HG03280 (cell line): ENCODE measurements around the gene UGT1A5.

ENCODE experiments used
- ATAC-seq: cut with Tn5 transposase; IDR thresholded peaks from one replicate; pipeline ENCODE4 v1.9.1; 2021; ENCODE audit warnings: mild to moderate bottlenecking, moderate library complexity; ENCODE audit not compliant: unreplicated experiment

The UGT1A5 gene

DNA sequence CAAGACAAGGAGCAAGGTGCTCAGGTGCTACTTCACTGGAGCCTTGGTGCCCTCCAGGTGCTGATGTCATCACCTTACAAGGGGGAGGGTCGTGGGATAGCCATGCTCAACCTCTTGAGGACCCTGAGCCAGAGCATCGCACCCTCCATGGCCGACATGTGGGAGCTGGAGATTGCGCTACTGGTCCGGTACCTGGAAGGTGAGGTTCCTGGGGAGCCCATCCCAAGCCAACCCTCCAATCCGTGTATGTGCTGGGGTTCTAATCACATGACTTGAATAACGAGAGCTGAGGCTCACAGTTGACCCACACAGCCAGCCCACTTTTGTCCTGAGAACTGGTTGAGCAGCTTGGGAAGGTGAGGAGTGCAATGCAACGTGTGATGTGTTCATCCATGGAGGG, 91.3 kb downstream of the UGT1A5 start:
- no peak for ATAC-seq

DNA sequence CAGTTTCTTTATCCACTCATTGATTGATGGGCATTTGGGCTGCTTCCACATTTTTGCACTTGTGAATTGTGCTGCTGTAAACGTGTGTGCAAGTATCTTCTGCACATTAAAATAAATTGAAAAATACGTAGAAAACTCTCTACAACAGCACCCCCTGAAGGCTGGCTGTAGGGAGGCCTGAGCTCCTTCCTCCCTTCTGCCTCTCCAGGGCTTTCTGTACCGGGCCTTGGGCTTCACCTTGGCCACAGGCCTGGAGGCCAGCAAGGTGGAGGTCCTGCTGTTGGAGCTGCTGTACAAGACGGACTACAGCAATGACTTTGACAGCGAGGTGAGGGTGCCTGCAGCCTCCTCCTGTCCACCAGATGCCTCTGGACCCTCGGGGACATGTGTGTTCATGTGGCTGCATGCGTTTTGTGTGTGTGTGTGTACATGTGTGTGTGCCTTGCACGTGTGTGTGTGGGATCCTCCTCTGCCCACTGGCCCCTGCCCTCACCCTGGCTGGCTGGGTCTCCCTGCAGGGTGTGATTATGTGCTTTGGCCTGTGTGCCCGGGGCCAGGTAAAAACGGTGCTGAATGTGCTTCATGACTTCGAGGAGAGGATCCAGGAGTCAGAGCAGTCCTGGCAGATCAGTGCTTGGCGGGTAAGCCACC, 94.6 kb downstream of the UGT1A5 start:
- ATAC-seq: no peak

DNA sequence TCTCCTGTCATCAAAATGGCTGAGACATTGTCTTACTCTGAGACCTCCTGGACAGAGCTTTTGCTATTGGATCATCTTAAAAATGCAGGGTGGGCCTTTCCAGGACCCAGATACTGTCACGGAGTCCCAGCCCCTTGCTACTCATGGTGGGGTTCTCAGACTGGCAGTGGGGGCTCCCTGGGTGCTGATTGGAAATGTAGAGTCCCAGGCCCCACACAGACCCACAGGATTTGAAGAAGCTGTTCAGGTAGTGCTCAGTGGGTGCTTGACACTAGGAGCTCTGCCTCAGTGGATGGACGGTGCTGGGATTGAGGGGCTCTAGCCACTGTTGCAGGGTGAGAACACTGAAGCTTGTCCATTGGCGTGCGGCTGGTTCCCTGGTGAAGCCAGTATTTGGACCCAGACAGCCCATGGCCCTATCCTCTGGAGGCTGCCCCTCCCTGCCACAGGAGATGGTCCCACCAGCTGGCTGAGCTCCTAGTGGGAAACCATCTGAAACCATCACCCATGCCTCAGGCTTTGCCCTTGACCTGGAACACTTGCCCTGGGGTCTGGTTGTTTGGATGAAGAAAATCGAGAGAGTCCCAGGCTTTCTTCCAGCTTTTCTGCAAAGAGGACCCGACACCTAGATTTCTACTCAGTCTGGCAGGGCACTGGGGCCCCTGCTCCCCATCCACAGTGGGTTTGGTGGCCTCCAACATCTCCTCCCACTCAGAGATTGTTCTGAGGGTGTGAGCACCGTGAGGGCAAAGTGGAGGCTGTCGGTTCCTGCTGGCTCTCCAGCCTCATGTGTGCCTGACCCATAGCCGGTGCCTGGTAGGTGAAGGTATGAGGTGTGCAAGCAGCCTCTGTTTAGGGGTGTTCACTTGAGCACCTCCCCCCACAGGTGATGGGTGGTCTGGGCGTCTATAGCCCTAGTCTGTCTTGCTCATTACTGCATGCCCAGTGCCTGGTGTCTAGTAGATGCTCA, 95.5 kb downstream of the UGT1A5 start:
- ATAC-seq: no peak

DNA sequence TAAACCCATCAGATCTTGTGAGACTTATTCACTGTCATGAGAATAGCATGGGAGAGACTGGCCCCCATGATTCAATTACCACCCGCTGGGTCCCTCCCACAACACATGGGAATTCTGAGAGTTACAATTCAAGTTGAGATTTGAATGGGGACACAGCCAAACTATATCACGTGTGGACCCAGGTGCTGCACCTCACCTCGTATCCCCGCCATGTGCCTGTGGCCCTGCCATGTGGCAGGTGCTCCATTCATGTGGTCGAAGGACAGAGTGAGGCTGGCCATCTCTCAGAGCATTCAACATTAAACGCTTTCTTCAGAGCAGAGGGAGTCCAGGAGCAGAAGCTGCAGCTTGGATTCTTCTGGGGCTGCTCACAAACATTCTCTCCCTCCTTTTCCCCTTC, 97.7 kb downstream of the UGT1A5 start:
- ATAC-seq: no peak

DNA sequence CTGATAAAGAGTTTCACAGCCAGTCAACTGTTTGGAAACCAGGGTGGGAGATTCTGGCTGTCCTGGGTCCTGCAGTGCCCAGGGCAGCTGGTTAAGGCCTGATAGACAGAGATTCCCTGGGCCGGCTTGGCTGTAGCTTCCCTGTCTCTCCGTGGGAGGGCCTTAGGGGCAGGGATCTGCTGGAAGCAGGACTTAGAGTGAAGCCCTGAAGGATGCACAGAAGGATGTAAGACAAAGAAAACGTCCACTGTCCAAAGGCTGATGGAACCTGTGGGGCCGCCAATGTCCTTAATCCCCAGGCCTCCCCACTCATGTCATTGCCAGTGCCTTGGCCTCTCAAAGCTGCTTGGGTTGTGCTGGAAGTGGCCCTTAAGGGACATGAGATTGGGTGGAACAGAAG, 98.4 kb downstream of the UGT1A5 start:
- ATAC-seq: no peak

DNA sequence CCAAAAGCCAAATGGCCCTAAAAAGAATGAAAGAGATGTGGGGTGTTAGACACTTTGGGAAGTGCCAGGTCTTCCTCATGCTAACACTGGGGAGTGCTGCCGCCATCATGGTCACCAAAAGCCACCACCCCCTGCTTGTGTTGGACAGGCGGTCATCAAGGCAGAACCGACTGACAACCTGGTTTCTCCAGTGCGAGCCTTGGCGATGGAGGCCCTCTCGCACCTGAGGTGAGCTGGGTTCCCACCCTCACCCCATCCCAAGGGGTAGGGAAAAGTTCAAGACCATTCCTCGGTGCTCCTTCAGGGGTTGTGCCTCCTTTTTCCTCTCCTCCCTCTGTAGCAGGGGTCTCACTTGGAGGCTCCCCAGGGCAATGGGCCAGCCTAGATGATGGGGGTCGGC, 99.0 kb downstream of the UGT1A5 start:
- ATAC-seq: no peak

DNA sequence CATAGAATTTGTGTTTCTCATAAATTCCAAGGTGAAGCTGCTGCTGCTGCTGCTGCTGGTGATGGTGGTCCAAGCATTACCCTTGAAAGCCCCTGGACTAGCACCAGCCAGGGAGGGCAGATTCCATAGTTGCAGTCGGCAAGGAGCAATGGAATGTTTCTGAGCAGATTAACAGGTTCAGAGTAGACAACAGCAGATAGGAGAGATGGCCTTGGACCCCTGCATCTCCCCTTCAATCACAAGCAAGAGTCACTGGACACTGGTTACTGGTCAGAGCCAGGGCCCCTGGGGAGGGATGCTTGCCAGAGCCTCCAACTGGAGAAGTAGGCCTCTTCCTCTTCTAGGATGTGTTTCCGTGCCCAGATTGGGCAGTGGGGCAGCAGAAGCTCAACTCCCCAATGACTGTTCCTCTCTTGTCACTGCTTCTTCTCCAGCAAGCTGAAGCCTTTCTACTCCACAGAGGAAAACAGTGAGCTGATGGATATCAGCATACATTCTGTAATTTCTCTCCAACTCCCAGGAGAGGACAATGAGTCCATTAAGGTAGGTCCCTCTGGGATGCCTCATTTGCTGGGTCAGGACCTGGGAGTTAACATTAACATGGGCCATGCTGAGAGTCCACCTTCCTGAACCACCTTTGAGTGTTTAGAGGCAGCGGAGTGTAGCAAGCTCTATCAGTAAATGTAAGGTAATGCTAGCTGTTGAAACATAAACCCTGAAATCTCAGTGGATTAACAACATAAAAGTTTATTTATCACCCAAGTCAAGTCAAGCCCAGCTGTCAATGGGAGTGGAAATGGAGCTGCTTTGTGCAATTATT, 100.7 kb downstream of the UGT1A5 start:
- no peak for ATAC-seq

DNA sequence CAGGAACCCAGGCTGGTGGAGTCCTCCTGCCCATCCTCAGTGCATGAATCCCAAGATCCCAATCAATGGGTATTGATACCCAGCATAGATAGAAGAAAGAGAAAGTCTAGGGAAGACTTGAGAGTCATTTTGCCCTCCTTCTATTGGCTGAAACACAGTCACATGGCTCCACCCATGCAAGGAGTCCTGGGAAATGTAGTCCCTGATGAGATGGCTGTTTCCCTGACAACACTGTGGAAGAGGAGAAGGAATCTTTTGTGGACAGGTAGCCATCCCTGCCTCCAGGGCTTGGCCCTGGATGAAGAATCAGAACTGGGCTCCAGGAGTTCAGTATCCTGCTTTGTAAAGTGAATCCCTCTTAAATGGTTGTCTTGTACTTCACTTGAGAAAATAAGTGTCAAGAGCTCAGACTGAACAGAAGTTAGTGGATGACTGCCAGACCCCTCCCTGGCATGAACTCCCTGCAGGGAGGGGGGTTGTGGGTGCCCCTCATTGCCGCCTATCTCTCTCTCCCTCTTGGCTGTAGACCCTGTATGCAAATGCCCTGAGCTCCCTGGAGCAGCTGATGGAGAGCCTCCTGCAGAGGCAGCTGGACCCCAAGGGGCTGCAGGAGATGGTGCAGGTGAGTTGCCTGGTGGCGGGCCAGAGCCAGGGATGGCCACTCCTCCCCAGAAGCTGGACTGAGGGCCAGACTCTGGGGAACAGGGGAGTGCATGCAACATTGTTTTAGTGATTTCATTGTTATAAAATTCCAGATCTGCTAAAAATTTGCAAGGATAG, 101.5 kb downstream of the UGT1A5 start:
- no peak for ATAC-seq

DNA sequence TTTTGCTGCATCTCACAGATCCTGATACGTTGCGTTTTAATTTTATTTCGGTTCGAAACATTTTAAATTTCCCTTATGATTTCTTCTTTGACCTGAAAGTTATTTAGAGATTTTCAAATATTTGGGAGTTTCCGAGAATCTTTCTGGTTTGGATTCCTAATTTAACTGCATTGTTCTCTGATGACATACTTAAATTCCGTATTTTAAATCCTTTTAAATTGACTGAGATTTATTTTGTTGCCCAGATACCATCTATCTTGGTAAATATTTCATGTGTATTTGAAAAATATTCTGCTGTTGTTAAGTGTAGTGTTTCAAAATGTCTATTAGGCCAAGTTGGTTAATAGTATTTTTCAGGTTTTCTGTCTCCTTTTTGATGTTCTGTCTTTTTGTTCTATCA, 103.2 kb downstream of the UGT1A5 start:
- no peak for ATAC-seq

DNA sequence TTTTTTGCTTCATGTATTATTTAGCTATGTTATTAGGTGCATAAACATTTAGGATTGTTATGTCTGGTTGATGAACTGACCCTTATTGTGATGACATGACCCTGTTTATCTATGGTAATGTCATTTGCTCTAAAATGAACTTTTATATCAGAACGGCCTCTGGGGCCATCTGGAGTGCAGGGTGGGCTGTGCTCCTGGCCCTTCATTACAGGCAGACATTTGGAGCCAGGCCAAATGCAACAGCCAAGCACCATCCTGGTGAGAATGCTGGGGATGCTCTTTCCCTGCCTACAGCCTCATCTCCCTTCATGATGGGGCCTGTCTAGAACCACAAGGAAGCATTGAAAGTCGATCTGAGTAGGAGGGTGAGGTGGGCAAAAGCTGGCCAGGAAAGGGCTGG, 103.6 kb downstream of the UGT1A5 start:
- no peak for ATAC-seq

DNA sequence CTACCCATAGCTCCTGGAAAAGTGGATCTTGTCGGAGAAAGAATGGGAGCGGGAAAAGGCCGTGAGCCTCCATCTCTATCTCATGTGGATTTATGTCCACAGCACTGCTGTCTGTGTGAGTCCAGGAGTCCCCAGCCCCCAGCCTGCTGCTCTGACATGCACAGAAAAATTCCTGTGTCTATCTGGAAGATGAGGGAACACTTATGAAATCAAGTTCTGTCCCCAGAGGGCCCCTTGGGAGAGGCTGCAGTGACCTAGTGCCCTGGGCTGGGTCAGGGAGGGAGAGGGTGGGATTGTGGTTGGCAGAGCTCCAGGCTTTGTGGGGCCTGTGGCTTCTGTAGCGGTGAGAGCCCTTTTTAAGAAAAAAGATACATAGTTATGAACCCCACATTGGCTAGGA, 104.1 kb downstream of the UGT1A5 start:
- no peak for ATAC-seq

DNA sequence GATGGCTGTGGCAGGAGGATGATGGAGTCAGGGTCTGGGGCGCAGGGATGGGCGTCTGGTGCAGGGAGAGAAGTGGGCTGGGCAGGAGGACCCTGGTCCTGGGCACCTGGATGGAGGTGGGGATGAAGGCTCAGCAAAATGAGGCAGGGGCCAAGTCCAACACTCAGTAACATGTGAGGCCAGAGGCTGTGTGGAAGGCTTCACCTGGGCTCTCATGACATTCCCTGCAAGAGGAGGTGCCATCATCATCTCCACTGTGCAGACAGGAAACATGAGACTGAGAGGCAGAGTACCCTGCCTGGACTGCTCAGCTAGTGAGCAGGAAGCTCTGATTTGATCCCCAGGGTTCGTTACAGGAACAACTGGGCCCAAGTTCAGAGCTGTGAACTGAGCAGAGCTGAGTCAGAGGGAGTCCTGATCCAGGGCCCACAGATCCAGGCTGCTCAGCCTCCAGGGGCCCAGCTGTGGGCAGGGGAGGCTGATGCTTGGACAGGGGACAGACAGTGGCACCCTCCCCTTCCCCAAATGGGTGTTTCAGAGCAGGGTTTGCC, 104.7 kb downstream of the UGT1A5 start:
- ATAC-seq: no peak

DNA sequence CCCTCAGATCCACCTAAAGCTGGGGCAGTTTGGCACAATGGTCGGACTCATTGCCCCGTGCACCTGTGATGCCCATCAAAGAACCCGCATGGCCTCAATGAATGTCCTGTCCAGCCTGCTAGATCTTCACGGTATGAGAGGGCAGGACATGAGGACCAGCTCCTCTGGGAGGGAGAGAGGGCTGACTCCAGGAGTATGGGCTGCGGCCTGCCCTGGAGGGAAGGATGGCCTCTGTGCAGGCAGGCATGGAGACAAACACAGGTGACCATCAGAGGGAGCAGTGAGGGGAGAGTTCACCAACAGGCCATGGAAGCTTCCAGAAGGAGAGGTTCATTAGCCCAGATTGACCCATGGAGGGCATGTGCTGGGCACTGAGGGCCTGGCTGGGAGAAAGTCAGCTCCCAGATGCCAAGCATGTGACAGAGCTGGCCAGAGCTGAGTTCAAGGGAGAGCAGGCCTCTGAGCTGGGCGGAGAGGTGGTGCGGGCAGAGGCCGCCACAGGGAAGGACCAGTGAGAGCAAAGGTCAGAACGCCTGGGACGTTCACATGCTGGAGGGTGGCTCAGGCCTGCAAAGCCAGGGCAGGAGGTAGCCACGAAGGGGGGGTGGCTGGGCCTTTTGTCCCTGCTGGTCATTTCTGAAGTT, 105.4 kb downstream of the UGT1A5 start:
- ATAC-seq: no peak

DNA sequence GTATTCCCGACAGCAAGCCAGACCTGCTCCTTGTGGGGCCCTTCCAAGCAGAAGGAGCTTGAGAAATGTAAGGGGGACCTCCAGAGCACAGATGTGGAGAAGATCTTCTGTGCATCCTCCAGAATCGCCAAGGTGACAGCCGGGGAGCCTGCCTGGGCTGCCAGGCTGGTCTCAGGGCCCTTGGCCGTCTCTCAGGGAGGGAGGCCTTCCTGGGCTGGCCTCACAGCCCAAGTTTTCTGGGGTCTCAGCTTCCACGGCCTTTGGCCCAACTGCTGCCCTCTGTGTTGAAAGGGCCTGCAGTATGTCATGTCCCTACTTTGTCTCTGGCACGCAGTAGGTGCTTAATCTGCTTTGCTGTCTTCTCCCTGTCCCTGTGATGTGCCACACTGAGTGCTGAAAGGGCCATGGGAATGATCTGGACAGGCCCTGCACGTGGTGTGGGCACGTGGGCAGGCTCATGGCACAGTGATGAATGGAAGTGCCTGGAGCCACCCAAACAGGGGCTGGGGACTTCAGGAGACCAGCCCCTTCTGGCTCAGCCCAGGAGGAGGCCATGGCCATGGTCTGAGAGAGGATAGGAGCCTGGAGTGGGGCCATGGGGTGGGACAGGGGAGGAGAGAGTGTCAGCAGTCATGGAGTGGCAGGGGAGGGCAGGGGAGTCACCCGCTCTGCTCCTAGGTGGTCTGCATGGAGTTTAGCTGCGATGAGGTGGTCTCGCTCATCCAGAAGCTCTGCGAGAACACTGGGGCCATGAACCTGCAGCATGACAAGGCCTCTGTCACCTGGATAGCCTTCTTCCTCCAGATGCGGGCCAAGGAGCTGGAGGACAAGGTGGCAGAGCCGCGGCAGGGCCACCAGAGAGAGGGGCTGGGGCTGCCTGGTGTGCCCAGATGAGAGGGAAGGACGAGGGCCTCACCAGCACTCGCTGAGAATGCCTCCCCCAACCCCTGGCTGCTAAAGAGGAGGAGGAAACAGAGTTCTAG, 106.2 kb downstream of the UGT1A5 start:
- ATAC-seq: no peak

DNA sequence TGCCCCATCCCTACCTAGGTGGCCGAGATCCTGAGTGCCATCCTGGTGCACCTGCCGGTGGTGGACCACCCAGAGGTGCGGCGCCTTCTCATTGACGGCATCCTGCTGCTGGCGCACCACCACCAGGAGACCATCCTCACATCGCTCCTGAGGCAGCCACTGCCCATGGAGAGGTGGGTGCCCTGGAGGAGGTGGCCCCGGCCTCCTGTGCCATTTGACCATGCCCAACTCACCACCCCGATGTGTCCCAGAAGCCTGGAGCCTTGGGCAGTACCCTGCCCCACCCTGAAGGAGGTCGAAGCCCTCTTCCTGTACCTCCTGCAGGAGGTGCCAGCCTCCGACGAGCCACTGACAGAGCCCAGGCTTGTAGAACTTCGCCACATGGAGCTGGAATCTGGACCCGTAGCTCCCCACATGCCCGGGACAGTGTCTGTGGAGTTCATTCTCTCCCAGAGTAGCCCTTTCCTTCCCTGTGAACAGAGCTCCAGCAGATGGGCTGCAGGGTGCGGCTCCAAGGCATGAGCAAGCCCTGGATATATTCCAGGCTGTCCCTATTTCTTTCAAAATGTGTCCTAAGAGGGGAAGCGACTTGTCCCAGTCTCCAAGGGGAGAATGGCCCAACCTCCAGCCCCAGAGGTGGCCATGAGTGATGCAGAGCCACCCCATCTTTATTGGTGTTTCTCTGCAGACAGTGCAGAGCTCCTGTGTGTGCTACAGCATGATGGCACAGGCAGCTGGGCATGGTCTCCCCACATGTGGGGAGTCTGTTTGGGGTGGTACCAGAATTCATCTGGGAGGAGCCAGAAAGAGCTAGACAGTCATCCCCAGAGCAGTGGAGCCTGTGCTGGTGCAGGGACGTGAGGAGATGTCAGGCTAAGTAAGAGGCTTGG, 107.4 kb downstream of the UGT1A5 start:
- ATAC-seq: no peak

DNA sequence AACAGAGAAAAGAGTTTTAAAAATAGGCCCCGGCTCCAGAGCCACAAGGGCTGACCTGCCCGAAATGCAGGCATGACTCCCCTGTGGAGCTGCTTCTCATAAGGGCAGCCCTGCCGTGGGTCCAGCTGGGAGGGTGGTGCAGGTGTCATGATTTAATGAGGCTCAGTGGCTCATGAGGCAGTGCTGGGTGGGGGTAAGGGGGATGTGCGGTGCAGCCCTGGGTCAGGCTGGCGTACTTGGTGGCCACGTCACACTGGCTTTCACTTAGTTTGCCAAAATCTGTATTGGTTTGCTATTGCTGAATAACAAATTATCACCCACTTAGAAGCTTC, 108.0 kb downstream of the UGT1A5 start:
- ATAC-seq: no peak

DNA sequence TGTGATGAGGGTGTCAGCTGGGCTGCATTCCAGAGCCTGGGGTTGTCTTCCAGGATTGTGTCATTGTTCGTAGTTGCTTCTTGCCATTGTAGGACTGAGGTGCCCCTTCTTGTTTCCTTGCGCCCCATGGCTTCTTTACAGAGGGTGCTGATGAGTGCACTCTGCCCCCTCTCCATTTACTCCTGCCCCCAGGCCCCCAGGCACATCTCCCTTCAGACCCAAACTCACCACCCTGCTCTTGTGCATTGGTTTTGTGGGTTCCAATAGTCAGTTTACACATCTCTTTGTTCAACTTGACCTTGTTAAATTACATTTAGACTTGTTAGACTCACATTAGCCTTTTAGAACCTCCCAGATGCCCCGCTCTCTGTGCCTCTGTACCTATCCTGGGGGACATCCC, 108.5 kb downstream of the UGT1A5 start:
- no peak for ATAC-seq

DNA sequence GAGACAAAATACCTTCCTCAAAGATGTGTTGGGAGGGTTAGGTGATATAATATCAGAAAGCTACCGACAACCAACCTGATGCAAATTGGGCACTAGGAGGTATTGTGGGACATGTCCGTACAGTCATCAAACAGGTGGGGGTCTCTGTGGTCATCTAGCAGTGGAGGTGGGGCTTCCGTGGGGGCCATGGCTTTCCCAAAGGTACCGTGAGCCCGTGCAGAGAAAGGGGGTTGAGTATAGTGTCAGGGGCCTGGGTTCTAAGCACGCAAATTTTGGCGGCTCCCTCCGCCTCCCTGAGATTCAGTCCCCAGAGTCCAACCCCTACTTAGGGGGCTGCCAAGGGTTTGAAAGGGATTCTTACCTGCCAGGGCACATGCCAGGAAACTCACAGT, 109.0 kb downstream of the UGT1A5 start:
- no peak for ATAC-seq
